Measurements from ENCODE around the gene NT5C1B.

The NT5C1B gene

GRCh38 chr2:18549083-18549482 is 40.3 kb downstream of the NT5C1B start:
- no peak for TF ChIP-seq FOXM1 (IDR thresholded peaks at IDR 0.05; ENCODE audit: borderline replicate concordance, low read depth)
- TF ChIP-seq CREB1 (IDR thresholded peaks at IDR 0.05; ENCODE audit: low read depth) = no peak
- TF ChIP-seq REST (IDR thresholded peaks at IDR 0.05; ENCODE audit: low read depth) = no peak
- TF ChIP-seq CEBPB (IDR thresholded peaks at IDR 0.05) = no peak
- TF ChIP-seq EGR1 (IDR thresholded peaks at IDR 0.05) = no peak
- no peak for TF ChIP-seq ZBTB7A (IDR thresholded peaks at IDR 0.05; ENCODE audit: low read depth)
- no peak for TF ChIP-seq TAF1 (IDR thresholded peaks at IDR 0.05; ENCODE audit: low read depth)
- TF ChIP-seq USF1 (IDR thresholded peaks at IDR 0.05) = no peak
- no peak for TF ChIP-seq TCF12 (IDR thresholded peaks at IDR 0.05; ENCODE audit: low read depth)
- TF ChIP-seq TEAD4 (IDR thresholded peaks at IDR 0.05) = no peak

- TF ChIP-seq CEBPB (IDR thresholded peaks at IDR 0.05) (no peak), FOXM1 (IDR thresholded peaks at IDR 0.05; ENCODE audit: borderline replicate concordance, low read depth) (no peak), REST (IDR thresholded peaks at IDR 0.05; ENCODE audit: low read depth) (no peak), USF1 (IDR thresholded peaks at IDR 0.05) (no peak), YY1 (IDR thresholded peaks at IDR 0.05; ENCODE audit: low read depth) (no peak), TCF12 (IDR thresholded peaks at IDR 0.05; ENCODE audit: low read depth) (no peak), EGR1 (IDR thresholded peaks at IDR 0.05) (no peak), NFIC (IDR thresholded peaks at IDR 0.05) (no peak), RAD21 (IDR thresholded peaks at IDR 0.05; ENCODE audit: low read depth) (no peak), ZBTB7A (IDR thresholded peaks at IDR 0.05; ENCODE audit: low read depth) (no peak), MAX (IDR thresholded peaks at IDR 0.05) (no peak), TEAD4 (IDR thresholded peaks at IDR 0.05) (no peak)
Measured at GRCh38 chr2:18548621-18549020, 40.7 kb downstream of the NT5C1B start.

GRCh38 chr2:18546567-18546966 is 42.8 kb downstream of the NT5C1B start:
- TF ChIP-seq TEAD4 (IDR thresholded peaks at IDR 0.05) = no peak
- no peak for TF ChIP-seq TCF12 (IDR thresholded peaks at IDR 0.05; ENCODE audit: low read depth)
- TF ChIP-seq RAD21 (IDR thresholded peaks at IDR 0.05; ENCODE audit: low read depth) = no peak
- no peak for TF ChIP-seq CREB1 (IDR thresholded peaks at IDR 0.05; ENCODE audit: low read depth)
- no peak for TF ChIP-seq EP300 (IDR thresholded peaks at IDR 0.05; ENCODE audit: borderline replicate concordance)
- TF ChIP-seq TAF1 (IDR thresholded peaks at IDR 0.05; ENCODE audit: low read depth) = no peak
- TF ChIP-seq MAX (IDR thresholded peaks at IDR 0.05) = no peak
- TF ChIP-seq FOXM1 (IDR thresholded peaks at IDR 0.05; ENCODE audit: borderline replicate concordance, low read depth) = no peak
- TF ChIP-seq USF1 (IDR thresholded peaks at IDR 0.05) = no peak
- no peak for TF ChIP-seq CEBPB (IDR thresholded peaks at IDR 0.05)

GRCh38 chr2:18545384-18545783 is 44.0 kb downstream of the NT5C1B start:
- TF ChIP-seq MAX (IDR thresholded peaks at IDR 0.05) (no peak), RAD21 (IDR thresholded peaks at IDR 0.05; ENCODE audit: low read depth) (no peak), TEAD4 (IDR thresholded peaks at IDR 0.05) (no peak), EGR1 (IDR thresholded peaks at IDR 0.05) (no peak), REST (IDR thresholded peaks at IDR 0.05; ENCODE audit: low read depth) (no peak), TCF12 (IDR thresholded peaks at IDR 0.05; ENCODE audit: low read depth) (no peak), YY1 (IDR thresholded peaks at IDR 0.05; ENCODE audit: low read depth) (no peak), CREB1 (IDR thresholded peaks at IDR 0.05; ENCODE audit: low read depth) (no peak)
